ENCODE results near the gene ARHGAP33.

- no peak for TF ChIP-seq ZNF121 (CRISPR knock-in tag; IDR thresholded peaks at IDR 0.05)
- TF ChIP-seq ZNF263 (CRISPR knock-in tag; IDR thresholded peaks at IDR 0.05; ENCODE audit: low read depth) = no peak
- no peak for TF ChIP-seq CTCF (IDR thresholded peaks at IDR 0.05)
- no peak for TF ChIP-seq STAT6 (CRISPR knock-in tag; conservative IDR thresholded peaks at IDR 0.05; ENCODE audit: low read depth)
- TF ChIP-seq USF2 (CRISPR knock-in tag; IDR thresholded peaks at IDR 0.05) = no peak
- no peak for TF ChIP-seq PRDM15 (CRISPR knock-in tag; IDR thresholded peaks at IDR 0.05)
- no peak for TF ChIP-seq ZNF232 (CRISPR knock-in tag; IDR thresholded peaks at IDR 0.05)
- TF ChIP-seq SOX15 (CRISPR knock-in tag; IDR thresholded peaks at IDR 0.05) = no peak
- no peak for TF ChIP-seq ELF4 (CRISPR knock-in tag; IDR thresholded peaks at IDR 0.05; ENCODE audit: low read depth)
- TF ChIP-seq KAT7 (CRISPR knock-in tag; IDR thresholded peaks at IDR 0.05; ENCODE audit: borderline replicate concordance) = no peak
- TF ChIP-seq CBFB (CRISPR knock-in tag; IDR thresholded peaks at IDR 0.05; ENCODE audit: low read depth) = no peak
Observed at GRCh38 chr19:35757749-35758608, 17.4 kb upstream of the ARHGAP33 start, which contains the start of gene PROSER3.

Data from WTC11 (cell line).